GM18499 (cell line): ENCODE measurements around the gene CBX5.
"Not testable (repeated sequence)": the region's sequence is repeated elsewhere in the genome, so short reads cannot be mapped to it uniquely, and the experiment has no call there.

Experiments
- ATAC-seq: cut with Tn5 transposase; IDR thresholded peaks from one replicate; pipeline ENCODE4 v1.9.1; 2021; ENCODE audit warnings: moderate number of reproducible peaks; ENCODE audit not compliant: insufficient read depth, unreplicated experiment

CBX5 gene

GRCh38 chr12:54272214-54272613, 7.7 kb downstream of the CBX5 start:
- no peak for ATAC-seq

GRCh38 chr12:54270345-54270744, 9.6 kb downstream of the CBX5 start:
- ATAC-seq = no peak

GRCh38 chr12:54266852-54267251, 13.1 kb downstream of the CBX5 start:
- no peak for ATAC-seq

GRCh38 chr12:54265364-54265812, 14.5 kb downstream of the CBX5 start:
- no peak for ATAC-seq

- no peak for ATAC-seq
Measured at GRCh38 chr12:54262403-54262925, 17.5 kb downstream of the CBX5 start.

GRCh38 chr12:54261815-54262402, 18.0 kb downstream of the CBX5 start:
- no peak for ATAC-seq

- no peak for ATAC-seq
Measured at GRCh38 chr12:54259194-54260011, 20.5 kb downstream of the CBX5 start.

- ATAC-seq = no peak
Measured at GRCh38 chr12:54258201-54258681, 21.7 kb downstream of the CBX5 start.

GRCh38 chr12:54257332-54257731, 22.6 kb downstream of the CBX5 start:
- ATAC-seq = no peak

- no peak for ATAC-seq
Measured at GRCh38 chr12:54253240-54253639, 26.7 kb downstream of the CBX5 start.

GRCh38 chr12:54251667-54252284, 28.1 kb downstream of the CBX5 start:
- no peak for ATAC-seq

- no peak for ATAC-seq
Measured at GRCh38 chr12:54249489-54249888, 30.4 kb downstream of the CBX5 start.

- ATAC-seq = no peak
Measured at GRCh38 chr12:54246011-54246641, 33.8 kb downstream of the CBX5 start.

- no peak for ATAC-seq
Measured at GRCh38 chr12:54240971-54241588, 38.8 kb downstream of the CBX5 start.

- no peak for ATAC-seq
Measured at GRCh38 chr12:54240129-54240528, 39.8 kb downstream of the CBX5 start.

- no peak for ATAC-seq
Measured at GRCh38 chr12:54239620-54240019, 40.3 kb downstream of the CBX5 start.

GRCh38 chr12:54238531-54238930, 41.4 kb downstream of the CBX5 start:
- no peak for ATAC-seq

- ATAC-seq = no peak
Measured at GRCh38 chr12:54232790-54233189, 47.1 kb downstream of the CBX5 start.

- ATAC-seq = not testable (repeated sequence)
Measured at GRCh38 chr12:54231269-54231668, 48.7 kb downstream of the CBX5 start.

GRCh38 chr12:54230555-54230954, 49.4 kb downstream of the CBX5 start:
- ATAC-seq = no peak
